ENCODE results near the gene HAVCR2.
A peak's percentile ranks its signal among the peaks of the same experiment; 100 is the strongest.

HAVCR2 gene

GRCh38 chr5:157121709-157122108 lies 12.9 kb upstream of the HAVCR2 start:
- H3K36me3 ChIP-seq (ENCODE audit: control insufficient read depth, insufficient read depth, low read length): no peaks in the 10 kb centered on the region
- H3K27ac ChIP-seq (ENCODE audit: low read depth, low read length, severe bottlenecking): no peak overlapping the region
- peaks cover 4% of the 10 kb centered on the region for H3K9me3 ChIP-seq (ENCODE audit: control insufficient read depth, low read length)
- H3K4me3 ChIP-seq (ENCODE audit: extremely low read depth, insufficient read depth, low read length, poor library complexity, severe bottlenecking): no peak overlapping the region
- H3K4me1 ChIP-seq (ENCODE audit: control insufficient read depth, insufficient read depth, low read length, poor library complexity, severe bottlenecking): no peaks in the 10 kb centered on the region

- no peaks in the 10 kb centered on the region for H3K36me3 ChIP-seq (ENCODE audit: control insufficient read depth, insufficient read depth, low read length)
- 67 to 91% methylated on average over 1 of the region's 1 CpG for WGBS, 2 experiments (ENCODE audit: insufficient coverage in 2 of 2)
These were observed 11.3 kb upstream of the HAVCR2 start for GRCh38 chr5:157120102-157120501.

GRCh38 chr5:157116483-157116954 lies 7.7 kb upstream of the HAVCR2 start:
- H3K27ac ChIP-seq (ENCODE audit: low read depth, low read length, severe bottlenecking): no peak overlapping the region
- no peaks in the 10 kb centered on the region for H3K4me1 ChIP-seq (ENCODE audit: control insufficient read depth, insufficient read depth, low read length, poor library complexity, severe bottlenecking)
- H3K4me3 ChIP-seq (ENCODE audit: extremely low read depth, insufficient read depth, low read length, poor library complexity, severe bottlenecking): no peak overlapping the region
- H3K36me3 ChIP-seq (ENCODE audit: control insufficient read depth, insufficient read depth, low read length): no peaks in the 10 kb centered on the region
- peaks cover 4% of the 10 kb centered on the region for H3K9me3 ChIP-seq (ENCODE audit: control insufficient read depth, low read length)
- WGBS, 2 experiments (ENCODE audit: insufficient coverage in 2 of 2): 81 to 87% methylated on average over 2 to 5 of the region's 6 CpGs

More at GRCh38 chr5:157120102-157120501, 11.3 kb upstream of the HAVCR2 start:
- Histone ChIP-seq H3K4me3 (ENCODE audit: extremely low read depth, insufficient read depth, low read length, poor library complexity, severe bottlenecking) (no peak overlapping the region), H3K9me3 (ENCODE audit: control insufficient read depth, low read length) (peaks cover 4% of the 10 kb centered on the region), H3K4me1 (ENCODE audit: control insufficient read depth, insufficient read depth, low read length, poor library complexity, severe bottlenecking) (no peaks in the 10 kb centered on the region), H3K27ac (ENCODE audit: low read depth, low read length, severe bottlenecking) (no peak overlapping the region)

GRCh38 chr5:157115502-157115901 lies 6.7 kb upstream of the HAVCR2 start:
- Histone ChIP-seq H3K27ac (ENCODE audit: low read depth, low read length, severe bottlenecking) (no peak overlapping the region), H3K36me3 (ENCODE audit: control insufficient read depth, insufficient read depth, low read length) (no peaks in the 10 kb centered on the region), H3K4me1 (ENCODE audit: control insufficient read depth, insufficient read depth, low read length, poor library complexity, severe bottlenecking) (no peaks in the 10 kb centered on the region), H3K9me3 (ENCODE audit: control insufficient read depth, low read length) (no peaks in the 10 kb centered on the region), H3K4me3 (ENCODE audit: extremely low read depth, insufficient read depth, low read length, poor library complexity, severe bottlenecking) (no peak overlapping the region)
- WGBS, 2 experiments (ENCODE audit: insufficient coverage in 2 of 2): no CpG with 5 or more reads among the region's 1 CpG

- Histone ChIP-seq H3K36me3 (ENCODE audit: control insufficient read depth, insufficient read depth, low read length) (no peaks in the 10 kb centered on the region), H3K4me1 (ENCODE audit: control insufficient read depth, insufficient read depth, low read length, poor library complexity, severe bottlenecking) (no peaks in the 10 kb centered on the region), H3K4me3 (ENCODE audit: extremely low read depth, insufficient read depth, low read length, poor library complexity, severe bottlenecking) (no peak overlapping the region), H3K9me3 (ENCODE audit: control insufficient read depth, low read length) (no peaks in the 10 kb centered on the region), H3K27ac (ENCODE audit: low read depth, low read length, severe bottlenecking) (no peak overlapping the region)
These were observed 6.2 kb upstream of the HAVCR2 start for GRCh38 chr5:157115012-157115411.

DNA sequence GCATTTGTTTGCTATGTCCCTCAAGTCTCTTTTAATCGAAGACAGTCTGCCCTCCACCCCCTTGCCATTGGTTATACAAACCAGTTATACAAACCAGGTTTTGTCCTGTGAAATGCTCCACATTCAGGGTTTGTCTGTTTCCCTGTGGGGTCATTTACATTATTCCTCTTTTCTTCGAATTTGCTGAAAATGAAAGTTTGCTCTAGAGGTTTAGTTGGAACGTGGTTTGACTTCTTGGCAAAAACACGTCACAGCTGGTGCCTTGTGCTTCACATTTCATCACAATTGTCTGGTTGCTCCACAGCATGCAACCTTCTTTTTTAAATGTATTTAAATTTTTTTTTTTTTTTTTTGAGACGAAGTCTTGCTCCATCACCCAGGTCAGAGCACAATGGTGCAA lies 4.2 kb upstream of the HAVCR2 start:
- Histone ChIP-seq H3K36me3 (ENCODE audit: control insufficient read depth, insufficient read depth, low read length) (no peaks in the 10 kb centered on the region), H3K9me3 (ENCODE audit: control insufficient read depth, low read length) (no peaks in the 10 kb centered on the region), H3K4me1 (ENCODE audit: control insufficient read depth, insufficient read depth, low read length, poor library complexity, severe bottlenecking) (no peaks in the 10 kb centered on the region), H3K27ac (ENCODE audit: low read depth, low read length, severe bottlenecking) (no peak overlapping the region), H3K4me3 (ENCODE audit: extremely low read depth, insufficient read depth, low read length, poor library complexity, severe bottlenecking) (no peak overlapping the region)
- WGBS, 2 experiments (ENCODE audit: insufficient coverage in 2 of 2): 90 to 92% methylated on average over 1 to 2 of the region's 5 CpGs

DNA sequence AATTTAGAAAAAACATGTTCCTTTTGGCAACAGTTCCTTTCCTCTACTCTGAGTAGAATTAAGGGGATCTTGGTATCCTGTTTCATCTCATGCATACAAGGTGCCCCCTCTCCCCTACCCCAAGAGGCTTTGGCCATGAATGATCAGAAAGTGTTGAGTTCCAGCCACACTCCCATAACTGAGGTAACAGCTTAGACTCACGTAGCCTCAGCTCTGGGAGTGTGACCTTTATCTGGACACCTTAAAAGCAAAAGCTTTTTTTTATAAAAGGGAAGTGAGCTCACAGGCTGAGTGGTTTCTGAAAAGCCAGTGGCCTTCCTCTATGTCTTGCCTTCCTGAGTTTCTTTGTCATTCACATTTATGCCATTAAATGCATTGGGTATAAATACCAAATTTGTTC lies 900 bp upstream of the HAVCR2 start:
- Histone ChIP-seq H3K4me3 (ENCODE audit: extremely low read depth, insufficient read depth, low read length, poor library complexity, severe bottlenecking) (no peak overlapping the region), H3K36me3 (ENCODE audit: control insufficient read depth, insufficient read depth, low read length) (no peaks in the 10 kb centered on the region), H3K27ac (ENCODE audit: low read depth, low read length, severe bottlenecking) (no peak overlapping the region), H3K4me1 (ENCODE audit: control insufficient read depth, insufficient read depth, low read length, poor library complexity, severe bottlenecking) (peaks cover 7% of the 10 kb centered on the region), H3K9me3 (ENCODE audit: control insufficient read depth, low read length) (no peaks in the 10 kb centered on the region)
- 100% methylated on average over 1 of the region's 1 CpG for WGBS, 2 experiments (ENCODE audit: insufficient coverage in 2 of 2)

- 90 to 100% methylated on average over 1 to 2 of the region's 3 CpGs for WGBS, 2 experiments (ENCODE audit: insufficient coverage in 2 of 2)
- peaks cover 7% of the 10 kb centered on the region for H3K4me1 ChIP-seq (ENCODE audit: control insufficient read depth, insufficient read depth, low read length, poor library complexity, severe bottlenecking)
- no peaks in the 10 kb centered on the region for H3K36me3 ChIP-seq (ENCODE audit: control insufficient read depth, insufficient read depth, low read length)
- H3K27ac ChIP-seq (ENCODE audit: low read depth, low read length, severe bottlenecking): peak overlapping the region; percentile 13
- H3K4me3 ChIP-seq (ENCODE audit: extremely low read depth, insufficient read depth, low read length, poor library complexity, severe bottlenecking): no peak overlapping the region
- H3K9me3 ChIP-seq (ENCODE audit: control insufficient read depth, low read length): no peaks in the 10 kb centered on the region
These were observed 1.3 kb downstream of the HAVCR2 start for GRCh38 chr5:157107508-157107907.

DNA sequence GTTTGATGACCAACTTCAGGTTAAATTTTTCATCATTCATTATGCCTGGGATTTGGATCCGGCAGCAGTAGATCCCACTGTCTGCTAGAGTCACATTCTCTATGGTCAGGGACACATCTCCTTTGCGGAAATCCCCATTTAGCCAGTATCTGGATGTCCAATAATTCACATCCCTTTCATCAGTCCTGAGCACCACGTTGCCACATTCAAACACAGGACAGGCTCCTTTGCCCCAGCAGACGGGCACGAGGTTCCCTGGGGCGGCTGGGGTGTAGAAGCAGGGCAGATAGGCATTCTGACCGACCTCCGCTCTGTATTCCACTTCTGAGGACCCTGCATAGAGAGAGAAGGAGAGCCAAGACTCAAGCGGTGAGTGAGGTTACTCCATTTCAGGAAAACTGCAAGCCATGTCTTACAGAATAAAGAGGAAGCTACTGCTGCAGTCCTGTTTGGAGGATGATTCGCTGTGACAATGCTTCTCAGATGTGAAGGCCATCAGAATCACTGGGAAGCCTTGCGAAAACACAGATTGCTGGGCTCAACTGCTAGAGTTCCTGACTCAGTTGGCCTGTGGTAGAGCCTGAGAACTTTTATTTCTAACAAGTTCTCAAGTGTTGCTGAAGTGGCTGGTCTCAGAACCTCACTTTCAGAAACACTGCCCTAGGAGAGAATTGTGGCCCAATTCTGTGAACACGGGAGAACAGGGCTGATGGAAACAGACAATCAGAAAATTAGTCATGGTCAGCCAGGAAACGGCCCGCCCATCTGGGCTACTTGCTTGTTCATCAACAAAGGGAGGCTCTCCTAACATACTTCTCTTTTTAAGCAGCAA lies 2.0 kb downstream of the HAVCR2 start:
- 92 to 96% methylated on average over 11 to 14 of the region's 14 CpGs for WGBS, 2 experiments (ENCODE audit: insufficient coverage in 2 of 2)
- Histone ChIP-seq H3K36me3 (ENCODE audit: control insufficient read depth, insufficient read depth, low read length) (no peaks in the 10 kb centered on the region), H3K4me1 (ENCODE audit: control insufficient read depth, insufficient read depth, low read length, poor library complexity, severe bottlenecking) (peaks cover 7% of the 10 kb centered on the region), H3K4me3 (ENCODE audit: extremely low read depth, insufficient read depth, low read length, poor library complexity, severe bottlenecking) (no peak overlapping the region), H3K9me3 (ENCODE audit: control insufficient read depth, low read length) (no peaks in the 10 kb centered on the region), H3K27ac (ENCODE audit: low read depth, low read length, severe bottlenecking) (peak overlapping the region; percentile 13)

DNA sequence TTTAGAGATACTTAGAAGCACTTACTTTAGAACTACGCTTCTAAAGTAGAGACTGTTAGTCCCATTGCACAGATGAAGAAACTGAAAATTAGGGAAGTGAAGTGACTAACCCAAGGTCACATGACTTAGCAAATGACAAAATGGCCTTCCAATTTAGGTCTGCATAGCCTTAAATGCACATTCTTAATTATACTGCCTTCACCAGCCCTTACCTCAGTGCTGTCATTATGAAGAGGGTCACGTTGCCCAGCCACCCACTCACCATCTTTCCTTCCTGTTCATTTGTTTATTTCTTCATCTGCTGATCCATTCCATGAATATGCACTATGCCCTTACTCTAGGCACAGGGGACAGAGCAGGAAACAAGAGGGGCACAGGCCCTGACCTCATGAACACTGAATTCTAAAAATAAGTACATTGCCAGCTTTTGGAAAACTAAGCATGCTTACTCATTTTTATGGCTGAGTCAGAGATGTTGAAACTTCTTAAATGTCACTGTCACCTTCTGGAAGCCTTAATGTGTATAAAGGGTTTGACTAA lies 8.6 kb downstream of the HAVCR2 start:
- no peak overlapping the region for H3K27ac ChIP-seq (ENCODE audit: low read depth, low read length, severe bottlenecking)
- no peaks in the 10 kb centered on the region for H3K36me3 ChIP-seq (ENCODE audit: control insufficient read depth, insufficient read depth, low read length)
- 83 to 100% methylated on average over 2 of the region's 2 CpGs for WGBS, 2 experiments (ENCODE audit: insufficient coverage in 2 of 2)
- H3K9me3 ChIP-seq (ENCODE audit: control insufficient read depth, low read length): no peaks in the 10 kb centered on the region
- H3K4me1 ChIP-seq (ENCODE audit: control insufficient read depth, insufficient read depth, low read length, poor library complexity, severe bottlenecking): no peaks in the 10 kb centered on the region
- H3K4me3 ChIP-seq (ENCODE audit: extremely low read depth, insufficient read depth, low read length, poor library complexity, severe bottlenecking): no peak overlapping the region

GRCh38 chr5:157088342-157088990 lies 20.4 kb downstream of the HAVCR2 start:
- 67 to 90% methylated on average over 1 of the region's 3 CpGs for WGBS, 2 experiments (ENCODE audit: insufficient coverage in 2 of 2)
- no peak overlapping the region for H3K4me3 ChIP-seq (ENCODE audit: extremely low read depth, insufficient read depth, low read length, poor library complexity, severe bottlenecking)
- no peaks in the 10 kb centered on the region for H3K36me3 ChIP-seq (ENCODE audit: control insufficient read depth, insufficient read depth, low read length)
- H3K27ac ChIP-seq (ENCODE audit: low read depth, low read length, severe bottlenecking): no peak overlapping the region
- H3K4me1 ChIP-seq (ENCODE audit: control insufficient read depth, insufficient read depth, low read length, poor library complexity, severe bottlenecking): no peaks in the 10 kb centered on the region
- no peaks in the 10 kb centered on the region for H3K9me3 ChIP-seq (ENCODE audit: control insufficient read depth, low read length)
